ENCODE results near the gene LRWD1. TPM values are rescaled to one million over a fixed set of nuclear protein-coding genes. Genes with fewer than 3 reads are reported as not detected.

The LRWD1 gene
- total RNA-seq, 4 donors from 2014 or later, result 11.4 to 23.5 (median 16.4) TPM

GRCh38 chr7:102421706-102422240 lies 43.0 kb upstream of the LRWD1 start:
- H3K36me3 ChIP-seq, result peaks cover 21 to 27% of the 10 kb centered on the region in 2 donors

DNA sequence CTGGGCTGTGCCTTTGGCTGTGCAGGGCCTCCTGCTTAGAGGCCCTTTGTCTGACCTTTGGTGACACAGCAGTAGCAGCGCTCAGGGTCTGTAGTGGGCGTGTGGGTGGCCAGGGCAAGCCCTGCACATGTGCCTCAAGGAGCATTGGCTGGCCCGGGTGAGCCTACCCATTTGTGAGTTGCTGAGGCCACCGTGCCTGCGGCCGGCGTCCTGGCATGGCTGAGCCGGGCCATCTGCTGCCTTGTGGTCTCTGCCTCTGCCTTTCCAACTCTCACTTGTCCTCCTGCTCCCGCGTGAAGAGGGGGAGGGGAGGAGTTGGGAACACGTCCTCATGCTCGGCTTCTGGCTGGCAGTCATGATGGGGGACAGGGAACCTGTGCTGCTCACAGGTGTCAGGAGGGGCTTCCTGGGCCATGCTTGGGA lies 40.6 kb upstream of the LRWD1 start:
- Histone ChIP-seq H3K36me3 (peaks cover 21 to 32% of the 10 kb centered on the region in 2 donors), H3K27ac (no peak overlapping the region), H3K27me3 (no peaks in the 10 kb centered on the region), H3K4me1 (no peaks in the 10 kb centered on the region), H3K9me3 (no peaks in the 10 kb centered on the region), H3K4me3 (replicated peaks in 1 of 3) (no peak overlapping the region)
- intact Hi-C loops (cut with DNase I), result no loop called here
- TF ChIP-seq POLR2A (IDR thresholded peaks at IDR 0.05) (no peak), CTCF (IDR thresholded peaks at IDR 0.05) (no peak)
- no peak for DNase-seq
- 86% methylated on average over 9 to 10 of the region's 12 CpGs for WGBS, 2 donors

More at GRCh38 chr7:102421706-102422240, 43.0 kb upstream of the LRWD1 start:
- DNase-seq, result no peak
- Histone ChIP-seq H3K4me1 (no peaks in the 10 kb centered on the region), H3K4me3 (replicated peaks in 1 of 3) (no peak overlapping the region), H3K9me3 (no peaks in the 10 kb centered on the region), H3K27ac (no peak overlapping the region), H3K27me3 (no peaks in the 10 kb centered on the region)
- intact Hi-C loops (cut with DNase I), result no loop called here
- WGBS, 2 donors, result 94 to 97% methylated on average over 10 of the region's 10 CpGs
- TF ChIP-seq CTCF (IDR thresholded peaks at IDR 0.05) (no peak), POLR2A (IDR thresholded peaks at IDR 0.05) (no peak)

DNA sequence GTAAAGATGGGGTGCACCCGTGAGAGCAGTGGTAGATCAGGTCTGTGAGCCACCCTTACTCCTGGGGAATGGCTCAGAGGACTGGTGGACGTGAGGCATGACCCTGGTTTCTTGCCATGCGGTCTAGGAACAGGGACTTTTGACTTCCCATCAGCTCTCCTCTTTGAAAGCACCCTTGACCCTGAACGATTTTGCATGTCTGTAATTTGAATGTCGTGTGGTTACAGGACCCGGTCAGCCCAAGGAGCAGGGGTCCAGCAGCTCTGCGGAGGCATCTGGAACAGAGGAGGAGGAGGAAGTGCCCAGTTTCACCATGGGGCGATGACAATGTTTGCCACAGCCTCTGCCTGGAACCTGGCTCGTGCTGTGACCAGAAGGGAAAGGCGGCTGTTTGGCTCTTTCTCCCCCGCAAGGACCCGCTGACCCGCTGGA lies 40.0 kb upstream of the LRWD1 start:
- Histone ChIP-seq H3K27ac (no peak overlapping the region), H3K9me3 (no peaks in the 10 kb centered on the region), H3K27me3 (no peaks in the 10 kb centered on the region), H3K4me3 (replicated peaks in 1 of 3) (no peak overlapping the region), H3K4me1 (no peaks in the 10 kb centered on the region), H3K36me3 (peaks cover 21 to 32% of the 10 kb centered on the region in 2 donors)
- intact Hi-C loops (cut with DNase I), result no loop called here
- TF ChIP-seq POLR2A (IDR thresholded peaks at IDR 0.05) (no peak), CTCF (IDR thresholded peaks at IDR 0.05) (no peak)
- DNase-seq, result no peak
- WGBS, 2 donors, result 88 to 90% methylated on average over 9 to 13 of the region's 13 CpGs

GRCh38 chr7:102425639-102426267 lies 39.0 kb upstream of the LRWD1 start:
- peak; percentile 9 to 35 for DNase-seq
- H3K27me3 ChIP-seq, result no peaks in the 10 kb centered on the region
- H3K36me3 ChIP-seq, result peaks cover 21 to 32% of the 10 kb centered on the region in 2 donors
- TF ChIP-seq POLR2A (IDR thresholded peaks at IDR 0.05), result no peak
- H3K9me3 ChIP-seq, result no peaks in the 10 kb centered on the region
- intact Hi-C loops (cut with DNase I), result no loop called here
- peaks cover 6% of the 10 kb centered on the region in 2 donors for H3K4me1 ChIP-seq
- 73 to 77% methylated on average over 25 of the region's 25 CpGs for WGBS, 2 donors
- H3K27ac ChIP-seq, result no peak overlapping the region
- no peak overlapping the region for H3K4me3 ChIP-seq (replicated peaks in 1 of 3)

GRCh38 chr7:102426268-102427018 lies 38.3 kb upstream of the LRWD1 start:
- H3K27ac ChIP-seq, result no peak overlapping the region
- no peak for TF ChIP-seq CTCF (IDR thresholded peaks at IDR 0.05)
- TF ChIP-seq POLR2A (IDR thresholded peaks at IDR 0.05), result no peak
- WGBS, 2 donors, result 90 to 91% methylated on average over 16 of the region's 16 CpGs
- H3K36me3 ChIP-seq, result peaks cover 21 to 25% of the 10 kb centered on the region in 2 donors
- H3K4me1 ChIP-seq, result peaks cover 13% of the 10 kb centered on the region in 2 donors
- DNase-seq, result no peak
- no peaks in the 10 kb centered on the region for H3K27me3 ChIP-seq
- intact Hi-C loops (cut with DNase I), result no loop called here
- no peak overlapping the region for H3K4me3 ChIP-seq (replicated peaks in 1 of 3)
- H3K9me3 ChIP-seq, result no peaks in the 10 kb centered on the region

Data from thyroid gland (tissue), 4 donors.